ENCODE measurements around the gene PARVB. TPM values are rescaled to one million over a fixed set of nuclear protein-coding genes. Genes with fewer than 3 reads are reported as not detected.

PARVB gene
- total and polyA plus RNA-seq, 2 donors (not counting 3 experiments of a cell fraction or from before 2014, with no cell fraction given), result 155 to 162 TPM

- BruUV-seq (replicated peaks), result no TSS peak
- H3K79me2 ChIP-seq (ENCODE audit: control insufficient read depth, insufficient read depth, low read length), result no peaks in the 10 kb centered on the region
- ChIA-PET POLR2A (no interaction called here), CTCF (no interaction called here)
- no peaks in the 10 kb centered on the region for H3K9me3 ChIP-seq (replicated peaks; ENCODE audit: control insufficient read depth, insufficient read depth, low read length)
- TF ChIP-seq POLR2A (IDR thresholded peaks at IDR 0.05; ENCODE audit: low read depth, low read length) (no peak), GATA2 (IDR thresholded peaks at IDR 0.05; ENCODE audit: insufficient read depth, insufficient read length, low read depth, low read length) (no peak), MYC (IDR thresholded peaks at IDR 0.05; ENCODE audit: low read depth, low read length) (no peak), EZH2 (IDR thresholded peaks at IDR 0.05; ENCODE audit: borderline replicate concordance, low read depth, low read length, severe bottlenecking) (no peak)
- no peak overlapping the region for H3K9ac ChIP-seq (replicated peaks; ENCODE audit: extremely low read depth, insufficient read depth, low read length)
- no peaks in the 10 kb centered on the region for H3K9me1 ChIP-seq (replicated peaks; ENCODE audit: control insufficient read depth, extremely low read depth, insufficient read depth, low read length)
- FAIRE-seq (no peak), DNase-seq (ENCODE audit: low read depth, low spot score) (no peak)
- no peak overlapping the region for H3K27ac ChIP-seq (ENCODE audit: insufficient read depth, low read depth, low read length)
- no peaks in the 10 kb centered on the region for H3K27me3 ChIP-seq (ENCODE audit: control insufficient read depth in 2 of 2, insufficient read depth in 2 of 2, low read length in 2 of 2)
- H3K4me2 ChIP-seq (ENCODE audit: insufficient read depth, low read length), result no peak overlapping the region
- H3K36me3 ChIP-seq (ENCODE audit: control insufficient read depth in 2 of 2, extremely low read depth in 1 of 2, insufficient read depth in 2 of 2, low read length in 2 of 2), result peaks cover 2 to 26% of the 10 kb centered on the region in 2 experiments
- H2AFZ ChIP-seq (ENCODE audit: low read depth, low read length), result no peak overlapping the region
- dilution Hi-C loops (cut with MboI; ENCODE audit: extremely low pct_ligation_motif_present, low sequenced_read_pairs), result no loop called here
- H3K4me1 ChIP-seq (ENCODE audit: control insufficient read depth, extremely low read depth, insufficient read depth, low read length), result no peaks in the 10 kb centered on the region
- no peak overlapping the region for H3K4me3 ChIP-seq (replicated peaks in 1 of 3; ENCODE audit: insufficient read depth in 1 of 3, low read depth in 1 of 3, low read length in 3 of 3)
- no peaks in the 10 kb centered on the region for H4K20me1 ChIP-seq (replicated peaks; ENCODE audit: control insufficient read depth, extremely low read depth, insufficient read depth, low read length)
- intact Hi-C loops (cut with micrococcal nuclease), result no loop called here
These were observed 142.6 kb downstream of the PARVB start for GRCh38 chr22:44166498-44167276.

GRCh38 chr22:44167501-44167900 is 143.4 kb downstream of the PARVB start:
- ChIA-PET POLR2A (no interaction called here), CTCF (no interaction called here)
- Histone ChIP-seq H3K9ac (replicated peaks; ENCODE audit: extremely low read depth, insufficient read depth, low read length) (no peak overlapping the region), H3K36me3 (ENCODE audit: control insufficient read depth in 2 of 2, extremely low read depth in 1 of 2, insufficient read depth in 2 of 2, low read length in 2 of 2) (peaks cover 2 to 25% of the 10 kb centered on the region in 2 experiments), H3K4me3 (replicated peaks in 1 of 3; ENCODE audit: insufficient read depth in 1 of 3, low read depth in 1 of 3, low read length in 3 of 3) (no peak overlapping the region), H3K4me2 (ENCODE audit: insufficient read depth, low read length) (no peak overlapping the region), H3K27me3 (ENCODE audit: control insufficient read depth in 2 of 2, insufficient read depth in 2 of 2, low read length in 2 of 2) (no peaks in the 10 kb centered on the region), H3K27ac (ENCODE audit: insufficient read depth, low read depth, low read length) (no peak overlapping the region), H2AFZ (ENCODE audit: low read depth, low read length) (no peak overlapping the region), H3K9me3 (replicated peaks; ENCODE audit: control insufficient read depth, insufficient read depth, low read length) (no peaks in the 10 kb centered on the region), H3K4me1 (ENCODE audit: control insufficient read depth, extremely low read depth, insufficient read depth, low read length) (no peaks in the 10 kb centered on the region), H3K79me2 (ENCODE audit: control insufficient read depth, insufficient read depth, low read length) (no peaks in the 10 kb centered on the region), H4K20me1 (replicated peaks; ENCODE audit: control insufficient read depth, extremely low read depth, insufficient read depth, low read length) (no peaks in the 10 kb centered on the region), H3K9me1 (replicated peaks; ENCODE audit: control insufficient read depth, extremely low read depth, insufficient read depth, low read length) (no peaks in the 10 kb centered on the region)
- dilution Hi-C loops (cut with MboI; ENCODE audit: extremely low pct_ligation_motif_present, low sequenced_read_pairs), result no loop called here
- DNase-seq (ENCODE audit: low read depth, low spot score) (no peak), FAIRE-seq (no peak)
- TF ChIP-seq POLR2AphosphoS5 (IDR thresholded peaks at IDR 0.05; ENCODE audit: insufficient read depth, low read depth, low read length) (no peak), MYC (IDR thresholded peaks at IDR 0.05; ENCODE audit: low read depth, low read length) (no peak), FOS (IDR thresholded peaks at IDR 0.05; ENCODE audit: borderline replicate concordance, insufficient read depth, low read length) (no peak), GATA2 (IDR thresholded peaks at IDR 0.05; ENCODE audit: insufficient read depth, insufficient read length, low read depth, low read length) (no peak), CTCF (IDR thresholded peaks at IDR 0.05; ENCODE audit: extremely low read depth in 1 of 2, insufficient read depth in 1 of 2, low read depth in 1 of 2, low read length in 2 of 2) (no peak), EZH2 (IDR thresholded peaks at IDR 0.05; ENCODE audit: borderline replicate concordance, low read depth, low read length, severe bottlenecking) (no peak), POLR2A (IDR thresholded peaks at IDR 0.05; ENCODE audit: low read depth, low read length) (no peak), JUN (IDR thresholded peaks at IDR 0.05; ENCODE audit: borderline replicate concordance, insufficient read depth, insufficient read length, low read depth) (no peak), MAX (IDR thresholded peaks at IDR 0.05; ENCODE audit: insufficient read depth, insufficient read length) (no peak)
- no TSS peak for BruUV-seq (replicated peaks)
- intact Hi-C loops (cut with micrococcal nuclease), result no loop called here

Measured in endothelial cell of umbilical vein (primary cell).